Common myeloid progenitor, CD34-positive (primary cell): Measurements from ENCODE around the gene ADIG.

Experiments used
- CTCF ChIA-PET: fragments of 350-600 bp; sonication (Branson Sonifier 250); formaldehyde crosslinking; loops from one replicate; lab custom pipeline; 2021; ENCODE audit warnings: antibody characterized with exemption; lab: Charles Lee
- POLR2A ChIA-PET: fragments of 350-600 bp; sonication (Branson Sonifier 250); formaldehyde crosslinking; loops from one replicate; lab custom pipeline; 2021; ENCODE audit warnings: antibody characterized with exemption; lab: Charles Lee
- DNase-seq, 3 donors: peaks; one replicate each; pipeline versions ENCODE4 v3.0.0 to v3.0.0-alpha.2; 2013
- H3K27ac ChIP-seq, 2 experiments: 1 replicate in 1 of 2; 2 replicates in 1 of 2; pipeline ENCODE4 v1.7.0; 2013; ENCODE audit warnings: inconsistent platforms in 2 of 2, low read length in 2 of 2, mild to moderate bottlenecking in 2 of 2, low read depth in 1 of 2, moderate library complexity in 1 of 2; ENCODE audit not compliant: severe bottlenecking in 2 of 2, insufficient read depth in 1 of 2, poor library complexity in 1 of 2
- H3K27me3 ChIP-seq, 5 experiments: replicated peaks in 2 of 5; 1 replicate in 3 of 5; 2 replicates in 2 of 5; pipeline versions ENCODE4 v1.6.1 to v1.7.0; 2013; ENCODE audit warnings: low read length in 4 of 5, mild to moderate bottlenecking in 2 of 5, moderate library complexity in 2 of 5, inconsistent platforms in 1 of 5; ENCODE audit not compliant: insufficient read depth in 5 of 5, control insufficient read depth in 4 of 5
- H3K36me3 ChIP-seq, 4 experiments: 1 replicate in 2 of 4; 2 replicates in 2 of 4; pipeline versions ENCODE4 v1.6.1 to v1.7.0; 2013; ENCODE audit warnings: low read length in 3 of 4, control low read depth in 1 of 4, mild to moderate bottlenecking in 1 of 4; ENCODE audit not compliant: control insufficient read depth in 4 of 4, insufficient read depth in 4 of 4
- H3K4me1 ChIP-seq, 4 experiments: 1 replicate in 3 of 4; 2 replicates in 1 of 4; pipeline versions ENCODE4 v1.6.1 to v1.7.1; 2013; ENCODE audit warnings: low read length in 3 of 4, mild to moderate bottlenecking in 3 of 4, control low read depth in 1 of 4, inconsistent platforms in 1 of 4, moderate library complexity in 1 of 4; ENCODE audit not compliant: control insufficient read depth in 4 of 4, insufficient read depth in 4 of 4; ENCODE audit errors: control extremely low read depth in 1 of 4
- H3K4me3 ChIP-seq, 7 experiments: 1 replicate in 4 of 7; 2 replicates in 3 of 7; pipeline versions ENCODE4 v1.5.1 to v1.7.0; 2013; ENCODE audit warnings: mild to moderate bottlenecking in 7 of 7, low read length in 6 of 7, moderate library complexity in 6 of 7, inconsistent platforms in 2 of 7, low read depth in 2 of 7, control low read depth in 1 of 7; ENCODE audit not compliant: insufficient read depth in 4 of 7, control insufficient read depth in 1 of 7; ENCODE audit errors: extremely low read depth in 1 of 7
- H3K9me3 ChIP-seq, 5 experiments: 1 replicate in 4 of 5; 2 replicates in 1 of 5; pipeline versions ENCODE4 v1.6.1 to v1.7.1; 2013; ENCODE audit warnings: low read length in 4 of 5, mild to moderate bottlenecking in 2 of 5, inconsistent platforms in 1 of 5, low read depth in 1 of 5, moderate library complexity in 1 of 5; ENCODE audit not compliant: control insufficient read depth in 4 of 5, insufficient read depth in 2 of 5; ENCODE audit errors: control extremely low read depth in 1 of 5
- WGBS: methylation state at CpG from one replicate; pipeline ENCODE4 v1.1.5; 2013; ENCODE audit not compliant: insufficient coverage; 5-methylcytosine and 5-hydroxymethylcytosine counted together

ADIG gene

DNA sequence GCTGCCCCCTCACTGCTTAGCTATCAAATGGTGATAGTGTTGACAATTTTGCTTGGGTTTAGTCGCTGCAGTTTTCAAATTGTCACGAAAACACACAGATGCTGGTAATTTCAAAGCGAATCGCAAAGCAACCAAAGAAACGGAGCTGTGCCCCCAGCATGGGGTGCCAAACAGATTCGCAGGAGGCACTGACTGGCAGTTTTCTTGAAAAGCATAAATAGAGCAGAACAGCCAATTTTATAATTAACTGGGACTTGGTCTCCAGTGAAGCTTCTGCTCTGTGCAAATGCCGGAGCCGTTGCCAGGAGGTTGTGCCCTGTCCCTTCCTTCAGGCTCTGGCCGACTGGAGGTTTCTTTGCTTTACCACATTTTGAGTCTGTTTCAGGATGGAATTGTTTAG lies 39.4 kb downstream of the ADIG start:
- H3K4me1 ChIP-seq: no peaks in the 10 kb centered on the region
- CTCF ChIA-PET: no interaction called here
- no peak overlapping the region for H3K4me3 ChIP-seq
- 80% methylated on average over 6 of the region's 9 CpGs for WGBS
- POLR2A ChIA-PET: no interaction called here
- no peaks in the 10 kb centered on the region for H3K36me3 ChIP-seq
- H3K9me3 ChIP-seq: peaks cover 0 to 7% (median 0%) of the 10 kb centered on the region in 5 experiments
- no peak for DNase-seq
- no peak overlapping the region for H3K27ac ChIP-seq
- H3K27me3 ChIP-seq: peaks cover 0 to 49% (median 12%) of the 10 kb centered on the region in 5 experiments

DNA sequence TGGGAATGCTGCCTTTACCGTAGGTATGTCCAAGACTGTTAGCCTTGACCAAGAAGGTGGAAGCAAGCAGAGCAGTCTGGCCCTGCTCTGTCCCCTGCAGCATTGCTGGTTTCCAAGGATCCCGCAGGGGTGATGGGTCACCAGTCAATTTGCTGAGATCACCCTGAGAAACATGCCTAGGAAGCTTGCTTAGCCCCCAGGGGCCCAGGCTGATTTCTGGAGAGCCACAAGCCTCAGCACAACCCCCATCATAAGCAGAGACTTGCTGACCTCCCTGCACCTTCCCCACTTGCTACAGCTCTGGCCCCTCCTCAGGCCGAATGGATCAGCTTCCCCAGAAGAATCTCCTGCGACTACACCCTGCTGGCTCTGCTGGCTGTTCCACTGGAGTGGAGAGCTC lies 42.1 kb downstream of the ADIG start:
- H3K27ac ChIP-seq: no peak overlapping the region
- peaks cover 0 to 7% (median 0%) of the 10 kb centered on the region in 5 experiments for H3K9me3 ChIP-seq
- WGBS: 88% methylated on average over 4 of the region's 4 CpGs
- CTCF ChIA-PET: interaction anchor here (0.6 kb wide), 1 partner anchor 1573 kb away, joined by 3 read pairs; no protein-coding TSS in a partner anchor
- DNase-seq: no peak
- H3K36me3 ChIP-seq: no peaks in the 10 kb centered on the region
- H3K4me1 ChIP-seq: no peaks in the 10 kb centered on the region
- no peak overlapping the region for H3K4me3 ChIP-seq
- POLR2A ChIA-PET: no interaction called here
- peaks cover 0 to 40% (median 9%) of the 10 kb centered on the region in 5 experiments for H3K27me3 ChIP-seq

DNA sequence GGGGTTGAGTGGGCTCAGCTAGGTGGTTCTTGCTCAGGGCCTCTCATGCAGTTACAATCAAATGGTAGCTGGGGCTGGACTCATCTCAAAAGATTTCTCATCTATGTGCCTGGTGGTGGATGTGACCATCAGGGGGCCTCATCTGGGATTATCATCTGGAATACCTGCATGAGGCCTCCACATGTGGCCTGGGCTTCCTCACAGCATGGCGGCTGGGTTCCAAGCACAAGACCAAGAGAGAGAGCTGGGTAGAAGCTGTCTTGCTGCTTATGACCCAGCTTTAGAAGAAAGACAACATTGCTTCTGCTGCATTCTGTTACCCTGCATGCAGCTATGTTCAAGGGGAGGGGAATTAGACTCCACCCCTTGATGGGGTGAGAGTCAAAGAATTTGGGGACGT lies 43.1 kb downstream of the ADIG start:
- CTCF ChIA-PET: no interaction called here
- no peaks in the 10 kb centered on the region for H3K36me3 ChIP-seq
- no peak overlapping the region for H3K27ac ChIP-seq
- no peaks in the 10 kb centered on the region for H3K4me1 ChIP-seq
- H3K9me3 ChIP-seq: peaks cover 0 to 7% (median 0%) of the 10 kb centered on the region in 5 experiments
- no peak overlapping the region for H3K4me3 ChIP-seq
- no peak for DNase-seq
- WGBS: 95% methylated on average over 2 of the region's 2 CpGs
- H3K27me3 ChIP-seq: peaks cover 0 to 31% (median 7%) of the 10 kb centered on the region in 5 experiments
- POLR2A ChIA-PET: no interaction called here

DNA sequence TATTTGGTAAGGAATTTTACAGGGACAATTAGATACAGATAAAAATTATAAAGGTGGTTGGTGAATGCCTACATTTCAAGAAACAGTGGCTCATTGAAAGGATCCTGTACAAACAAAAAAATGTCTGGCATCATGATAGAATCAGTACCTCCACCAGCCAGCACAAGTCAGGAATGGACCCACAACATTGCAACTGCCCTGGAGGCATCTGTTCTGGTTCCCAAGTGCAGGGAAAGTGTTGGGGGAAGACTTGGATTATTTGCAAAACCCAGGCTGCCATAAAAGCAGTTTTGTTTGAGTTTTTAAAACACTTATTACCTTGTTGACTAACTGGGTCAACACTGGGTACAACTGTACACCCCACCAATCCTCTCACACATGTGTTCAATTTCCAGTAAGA lies 44.9 kb downstream of the ADIG start:
- no peaks in the 10 kb centered on the region for H3K4me1 ChIP-seq
- no peaks in the 10 kb centered on the region for H3K36me3 ChIP-seq
- H3K27ac ChIP-seq: no peak overlapping the region
- H3K27me3 ChIP-seq: peaks cover 0 to 16% (median 2%) of the 10 kb centered on the region in 5 experiments
- ChIA-PET POLR2A (no interaction called here), CTCF (no interaction called here)
- DNase-seq: no peak
- H3K4me3 ChIP-seq: no peak overlapping the region
- peaks cover 0 to 7% (median 0%) of the 10 kb centered on the region in 5 experiments for H3K9me3 ChIP-seq

DNA sequence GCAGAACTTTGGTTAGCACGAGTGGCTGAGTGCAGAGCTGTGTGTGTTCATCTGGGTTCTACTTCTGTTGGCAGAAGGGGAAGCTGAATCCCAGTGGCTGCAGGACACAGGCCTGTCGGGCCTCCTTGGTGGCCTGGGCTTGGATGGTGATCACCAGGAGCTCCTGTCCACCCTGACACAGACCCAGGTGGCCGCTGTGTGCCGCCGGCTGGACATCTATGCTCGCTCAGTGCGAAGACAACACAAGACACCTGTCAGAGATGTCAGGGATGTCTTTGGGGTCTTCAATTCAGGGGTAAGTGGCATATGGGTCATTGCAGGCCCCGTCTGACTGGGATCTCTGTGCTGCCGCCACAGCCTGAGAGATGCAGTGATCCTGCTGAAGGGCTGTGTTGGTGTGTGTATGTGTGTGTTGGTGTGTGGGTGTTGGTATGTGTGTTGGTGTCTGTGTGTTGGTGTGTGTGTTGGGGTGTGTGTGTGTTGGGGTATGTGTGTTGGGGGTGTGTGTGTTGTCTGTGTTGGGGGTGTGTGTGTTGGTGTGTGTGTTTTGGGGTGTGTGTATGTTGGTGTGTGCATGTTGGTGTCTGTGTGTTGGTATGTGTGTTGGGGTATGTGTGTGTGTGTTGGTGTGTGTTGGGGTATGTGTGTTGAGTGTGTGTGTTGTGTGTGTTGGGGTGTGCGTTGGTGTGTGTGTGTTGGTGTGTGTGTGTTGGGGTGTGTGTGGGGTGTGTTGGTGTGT lies 46.1 kb downstream of the ADIG start:
- Histone ChIP-seq H3K4me1 (no peaks in the 10 kb centered on the region), H3K27ac (no peak overlapping the region), H3K4me3 (no peak overlapping the region), H3K36me3 (no peaks in the 10 kb centered on the region), H3K27me3 (peaks cover 0 to 10% (median 0%) of the 10 kb centered on the region in 5 experiments), H3K9me3 (peaks cover 0 to 7% (median 0%) of the 10 kb centered on the region in 5 experiments)
- ChIA-PET CTCF (no interaction called here), POLR2A (no interaction called here)
- 86% methylated on average over 8 of the region's 10 CpGs for WGBS
- DNase-seq: no peak

DNA sequence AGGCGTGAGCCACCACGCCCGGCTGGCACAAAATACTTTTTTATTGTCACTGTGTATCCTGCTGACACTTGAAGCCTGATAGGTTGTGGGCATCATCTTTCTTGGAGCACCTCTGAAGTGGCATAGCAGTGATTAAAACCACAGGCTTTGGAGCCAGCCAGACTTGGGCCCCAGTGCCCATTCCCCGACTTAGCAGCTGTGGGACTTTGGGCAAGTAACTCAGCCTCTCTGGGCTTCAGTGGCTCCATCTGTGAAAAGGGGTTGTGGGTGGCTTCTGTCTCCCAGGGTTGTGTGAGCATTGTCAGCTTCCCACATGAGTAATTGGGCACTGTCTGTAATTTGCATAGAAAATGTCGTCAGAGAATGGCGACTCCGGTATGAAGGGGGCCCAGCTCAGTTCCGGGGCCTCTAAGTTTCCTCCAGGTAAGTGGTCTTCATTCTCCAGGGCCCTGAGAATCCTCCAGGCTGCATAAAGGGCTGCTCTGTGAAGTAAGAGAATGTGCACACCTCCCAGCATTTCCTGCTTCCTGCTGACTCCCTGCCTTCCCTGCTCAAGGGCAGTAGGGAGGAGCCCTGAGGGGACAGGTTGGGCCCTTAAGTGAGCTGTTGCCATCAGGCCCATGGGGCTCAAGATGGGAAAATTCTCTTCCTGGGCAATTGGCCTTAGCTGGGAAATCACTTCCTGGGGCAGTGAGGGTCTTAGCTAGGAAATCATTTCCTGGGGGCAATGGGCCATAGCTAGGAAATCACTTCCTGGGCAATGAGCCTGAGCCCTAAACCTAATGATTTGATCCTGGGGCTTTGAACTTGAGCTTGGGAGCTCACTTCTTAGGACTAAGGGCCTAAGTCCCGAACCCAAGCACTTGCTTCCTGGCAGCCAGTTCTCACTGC lies 47.8 kb downstream of the ADIG start:
- DNase-seq: no peak
- Histone ChIP-seq H3K4me3 (no peak overlapping the region), H3K27me3 (peaks cover 0 to 2% (median 0%) of the 10 kb centered on the region in 5 experiments), H3K9me3 (peaks cover 0 to 7% (median 0%) of the 10 kb centered on the region in 5 experiments), H3K36me3 (no peaks in the 10 kb centered on the region), H3K4me1 (no peaks in the 10 kb centered on the region), H3K27ac (no peak overlapping the region)
- POLR2A ChIA-PET: interaction anchor here (0.6 kb wide), 1 partner anchor 155 kb away, joined by 4 read pairs; no protein-coding TSS in a partner anchor
- WGBS: 95% methylated on average over 6 of the region's 9 CpGs
- CTCF ChIA-PET: interaction anchor here (1.0 to 1.3 kb wide), 2 partner anchors 15 to 123 kb away, joined by 3 read pairs; no protein-coding TSS in a partner anchor
